Measurements from ENCODE around the gene LSP1. TPM values are rescaled to one million over a fixed set of nuclear protein-coding genes. Genes with fewer than 3 reads are reported as not detected.
A peak's percentile ranks its signal among the peaks of the same experiment; 100 is the strongest.

Gene LSP1
- total and polyA plus RNA-seq, 10 donors: 136 to 422 (median 335) TPM

- H3K9me3 ChIP-seq: no peaks in the 10 kb centered on the region
- no peaks in the 10 kb centered on the region for H3K27me3 ChIP-seq (replicated peaks in 1 of 7)
- H3K27ac ChIP-seq: peak overlapping the region; percentile 13 to 86 (median 74)
- peaks cover 25 to 85% (median 75%) of the 10 kb centered on the region in 6 donors for H3K4me1 ChIP-seq
- peak overlapping the region in 6 of 8 donors; percentile 10 to 71 (median 18) for H3K4me3 ChIP-seq
- intact Hi-C loops (cut with DNase I; ENCODE audit: low total_unique reads): no loop called here
- peaks cover 0 to 62% (median 5%) of the 10 kb centered on the region in 6 donors for H3K36me3 ChIP-seq
- TF ChIP-seq, protein P1, sequence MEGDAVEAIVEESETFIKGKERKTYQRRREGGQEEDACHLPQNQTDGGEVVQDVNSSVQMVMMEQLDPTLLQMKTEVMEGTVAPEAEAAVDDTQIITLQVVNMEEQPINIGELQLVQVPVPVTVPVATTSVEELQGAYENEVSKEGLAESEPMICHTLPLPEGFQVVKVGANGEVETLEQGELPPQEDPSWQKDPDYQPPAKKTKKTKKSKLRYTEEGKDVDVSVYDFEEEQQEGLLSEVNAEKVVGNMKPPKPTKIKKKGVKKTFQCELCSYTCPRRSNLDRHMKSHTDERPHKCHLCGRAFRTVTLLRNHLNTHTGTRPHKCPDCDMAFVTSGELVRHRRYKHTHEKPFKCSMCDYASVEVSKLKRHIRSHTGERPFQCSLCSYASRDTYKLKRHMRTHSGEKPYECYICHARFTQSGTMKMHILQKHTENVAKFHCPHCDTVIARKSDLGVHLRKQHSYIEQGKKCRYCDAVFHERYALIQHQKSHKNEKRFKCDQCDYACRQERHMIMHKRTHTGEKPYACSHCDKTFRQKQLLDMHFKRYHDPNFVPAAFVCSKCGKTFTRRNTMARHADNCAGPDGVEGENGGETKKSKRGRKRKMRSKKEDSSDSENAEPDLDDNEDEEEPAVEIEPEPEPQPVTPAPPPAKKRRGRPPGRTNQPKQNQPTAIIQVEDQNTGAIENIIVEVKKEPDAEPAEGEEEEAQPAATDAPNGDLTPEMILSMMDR (IDR thresholded peaks at IDR 0.05 in 8 of 11, conservative IDR thresholded peaks at IDR 0.05 in 3 of 11): no peak
- TF ChIP-seq POLR2A (IDR thresholded peaks at IDR 0.05): no peak
- TF ChIP-seq POLR2AphosphoS5 (IDR thresholded peaks at IDR 0.05): peak in 1 of 3 donors; percentile 23
- WGBS, 5 donors: 78 to 87% (median 80%) methylated on average over 25 to 30 of the region's 30 CpGs
- DNase-seq: peak; percentile 77
These were observed 12.2 kb downstream of the LSP1 start for GRCh38 chr11:1864831-1865665.

DNA sequence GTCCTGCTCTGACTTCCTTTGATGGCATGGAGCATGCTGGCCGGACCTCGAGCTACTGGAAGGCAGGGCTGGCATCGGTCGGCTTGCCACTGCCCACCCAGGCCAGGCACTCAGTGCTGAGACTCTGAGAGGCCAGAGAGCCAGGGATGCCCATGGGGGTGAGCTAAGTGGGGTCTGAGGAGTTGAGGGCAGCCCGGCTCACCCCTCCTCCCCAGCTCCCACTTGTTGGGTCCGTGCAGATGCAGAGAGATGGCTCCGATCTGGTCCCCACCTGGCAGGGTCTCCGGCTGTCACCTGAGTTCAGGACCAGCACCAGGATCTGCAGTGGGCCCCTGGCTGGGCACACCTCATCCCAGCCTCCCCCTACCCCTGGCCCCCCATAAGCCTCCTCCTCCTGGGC lies 13.3 kb downstream of the LSP1 start:
- H3K27ac ChIP-seq: peak overlapping the region in 3 of 8 donors; percentile 83 to 86 (median 84)
- H3K27me3 ChIP-seq (replicated peaks in 1 of 7): no peaks in the 10 kb centered on the region
- intact Hi-C loops (cut with DNase I; ENCODE audit: low total_unique reads): no loop called here
- peaks cover 0 to 65% (median 7%) of the 10 kb centered on the region in 6 donors for H3K36me3 ChIP-seq
- peaks cover 32 to 95% (median 87%) of the 10 kb centered on the region in 6 donors for H3K4me1 ChIP-seq
- H3K4me3 ChIP-seq: peak overlapping the region in 1 of 8 donors; percentile 71
- WGBS, 5 donors: 87 to 96% (median 93%) methylated on average over 4 to 8 of the region's 8 CpGs
- no peaks in the 10 kb centered on the region for H3K9me3 ChIP-seq
- no peak for TF ChIP-seq POLR2A (IDR thresholded peaks at IDR 0.05)
- TF ChIP-seq POLR2AphosphoS5 (IDR thresholded peaks at IDR 0.05): no peak
- TF ChIP-seq, protein P1 (IDR thresholded peaks at IDR 0.05 in 8 of 11, conservative IDR thresholded peaks at IDR 0.05 in 3 of 11): no peak
- peak; percentile 75 for DNase-seq

DNA sequence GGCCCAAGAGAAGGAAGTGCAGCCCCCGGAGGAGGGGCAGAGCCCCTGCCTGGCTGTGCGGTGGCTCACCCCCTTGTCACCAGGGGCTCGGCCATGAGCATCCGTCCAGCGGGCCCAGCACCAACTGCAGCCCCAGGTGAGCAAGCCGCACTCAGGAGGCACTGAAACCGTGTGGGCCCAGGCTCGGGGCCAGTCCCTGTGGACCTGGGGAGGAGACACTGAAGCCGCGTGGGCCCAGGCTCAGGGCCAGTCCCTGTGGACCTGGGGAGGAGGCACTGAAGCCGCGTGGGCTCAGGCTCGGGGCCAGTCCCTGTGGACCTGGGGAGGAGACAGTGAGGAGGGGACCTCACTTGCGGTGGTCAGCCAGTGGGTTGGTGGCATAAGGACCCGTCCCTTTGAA lies 13.9 kb downstream of the LSP1 start:
- H3K27me3 ChIP-seq (replicated peaks in 1 of 7): no peaks in the 10 kb centered on the region
- peak overlapping the region in 2 of 8 donors; percentile 15 to 71 for H3K4me3 ChIP-seq
- peak overlapping the region in 5 of 8 donors; percentile 79 to 87 (median 84) for H3K27ac ChIP-seq
- intact Hi-C loops (cut with DNase I; ENCODE audit: low total_unique reads): no loop called here
- TF ChIP-seq POLR2AphosphoS5 (IDR thresholded peaks at IDR 0.05): peak in 1 of 3 donors; percentile 5
- TF ChIP-seq, protein P1 (IDR thresholded peaks at IDR 0.05 in 8 of 11, conservative IDR thresholded peaks at IDR 0.05 in 3 of 11): no peak
- WGBS, 5 donors: 77 to 94% (median 88%) methylated on average over 3 to 15 of the region's 15 CpGs
- peaks cover 0 to 65% (median 7%) of the 10 kb centered on the region in 6 donors for H3K36me3 ChIP-seq
- H3K4me1 ChIP-seq: peaks cover 32 to 100% (median 90%) of the 10 kb centered on the region in 6 donors
- peak; percentile 70 for DNase-seq
- no peaks in the 10 kb centered on the region for H3K9me3 ChIP-seq

GRCh38 chr11:1867381-1867780 lies 14.5 kb downstream of the LSP1 start:
- H3K9me3 ChIP-seq: no peaks in the 10 kb centered on the region
- intact Hi-C loops (cut with DNase I; ENCODE audit: low total_unique reads): no loop called here
- WGBS, 5 donors: 71 to 97% (median 79%) methylated on average over 8 of the region's 8 CpGs
- peak overlapping the region in 7 of 8 donors; percentile 5 to 71 (median 50) for H3K4me3 ChIP-seq
- peak; percentile 75 for DNase-seq
- peaks cover 0 to 62% (median 7%) of the 10 kb centered on the region in 6 donors for H3K36me3 ChIP-seq
- peaks cover 32 to 100% (median 88%) of the 10 kb centered on the region in 6 donors for H3K4me1 ChIP-seq
- no peak for TF ChIP-seq POLR2AphosphoS5 (IDR thresholded peaks at IDR 0.05)
- TF ChIP-seq, protein P1 (IDR thresholded peaks at IDR 0.05 in 8 of 11, conservative IDR thresholded peaks at IDR 0.05 in 3 of 11): no peak
- no peak for TF ChIP-seq POLR2A (IDR thresholded peaks at IDR 0.05)
- H3K27me3 ChIP-seq (replicated peaks in 1 of 7): no peaks in the 10 kb centered on the region
- peak overlapping the region in 7 of 8 donors; percentile 34 to 87 (median 83) for H3K27ac ChIP-seq
